ENCODE measurements around the gene CAMTA1.

The CAMTA1 gene

GRCh38 chr1:6911974-6912373 lies 126.7 kb downstream of the CAMTA1 start:
- TF ChIP-seq, protein P1, sequence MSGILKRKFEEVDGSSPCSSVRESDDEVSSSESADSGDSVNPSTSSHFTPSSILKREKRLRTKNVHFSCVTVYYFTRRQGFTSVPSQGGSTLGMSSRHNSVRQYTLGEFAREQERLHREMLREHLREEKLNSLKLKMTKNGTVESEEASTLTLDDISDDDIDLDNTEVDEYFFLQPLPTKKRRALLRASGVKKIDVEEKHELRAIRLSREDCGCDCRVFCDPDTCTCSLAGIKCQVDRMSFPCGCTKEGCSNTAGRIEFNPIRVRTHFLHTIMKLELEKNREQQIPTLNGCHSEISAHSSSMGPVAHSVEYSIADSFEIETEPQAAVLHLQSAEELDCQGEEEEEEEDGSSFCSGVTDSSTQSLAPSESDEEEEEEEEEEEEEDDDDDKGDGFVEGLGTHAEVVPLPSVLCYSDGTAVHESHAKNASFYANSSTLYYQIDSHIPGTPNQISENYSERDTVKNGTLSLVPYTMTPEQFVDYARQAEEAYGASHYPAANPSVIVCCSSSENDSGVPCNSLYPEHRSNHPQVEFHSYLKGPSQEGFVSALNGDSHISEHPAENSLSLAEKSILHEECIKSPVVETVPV (CRISPR knock-in tag; IDR thresholded peaks at IDR 0.05): no peak
- TF ChIP-seq CREB5 (CRISPR knock-in tag; IDR thresholded peaks at IDR 0.05; ENCODE audit: low read depth) (no peak), ISL1 (CRISPR knock-in tag; IDR thresholded peaks at IDR 0.05) (no peak), ZNF8 (CRISPR knock-in tag; IDR thresholded peaks at IDR 0.05) (no peak), PPARA (CRISPR knock-in tag; IDR thresholded peaks at IDR 0.05; ENCODE audit: borderline replicate concordance) (no peak), SNAI2 (CRISPR knock-in tag; IDR thresholded peaks at IDR 0.05) (no peak), ZNF70 (CRISPR knock-in tag; IDR thresholded peaks at IDR 0.05) (no peak), GLIS3 (CRISPR knock-in tag; IDR thresholded peaks at IDR 0.05) (no peak), OSR1 (CRISPR knock-in tag; IDR thresholded peaks at IDR 0.05) (no peak), ZNF565 (CRISPR knock-in tag; conservative IDR thresholded peaks at IDR 0.05; ENCODE audit: low read depth) (no peak)
- TF ChIP-seq, protein P2, sequence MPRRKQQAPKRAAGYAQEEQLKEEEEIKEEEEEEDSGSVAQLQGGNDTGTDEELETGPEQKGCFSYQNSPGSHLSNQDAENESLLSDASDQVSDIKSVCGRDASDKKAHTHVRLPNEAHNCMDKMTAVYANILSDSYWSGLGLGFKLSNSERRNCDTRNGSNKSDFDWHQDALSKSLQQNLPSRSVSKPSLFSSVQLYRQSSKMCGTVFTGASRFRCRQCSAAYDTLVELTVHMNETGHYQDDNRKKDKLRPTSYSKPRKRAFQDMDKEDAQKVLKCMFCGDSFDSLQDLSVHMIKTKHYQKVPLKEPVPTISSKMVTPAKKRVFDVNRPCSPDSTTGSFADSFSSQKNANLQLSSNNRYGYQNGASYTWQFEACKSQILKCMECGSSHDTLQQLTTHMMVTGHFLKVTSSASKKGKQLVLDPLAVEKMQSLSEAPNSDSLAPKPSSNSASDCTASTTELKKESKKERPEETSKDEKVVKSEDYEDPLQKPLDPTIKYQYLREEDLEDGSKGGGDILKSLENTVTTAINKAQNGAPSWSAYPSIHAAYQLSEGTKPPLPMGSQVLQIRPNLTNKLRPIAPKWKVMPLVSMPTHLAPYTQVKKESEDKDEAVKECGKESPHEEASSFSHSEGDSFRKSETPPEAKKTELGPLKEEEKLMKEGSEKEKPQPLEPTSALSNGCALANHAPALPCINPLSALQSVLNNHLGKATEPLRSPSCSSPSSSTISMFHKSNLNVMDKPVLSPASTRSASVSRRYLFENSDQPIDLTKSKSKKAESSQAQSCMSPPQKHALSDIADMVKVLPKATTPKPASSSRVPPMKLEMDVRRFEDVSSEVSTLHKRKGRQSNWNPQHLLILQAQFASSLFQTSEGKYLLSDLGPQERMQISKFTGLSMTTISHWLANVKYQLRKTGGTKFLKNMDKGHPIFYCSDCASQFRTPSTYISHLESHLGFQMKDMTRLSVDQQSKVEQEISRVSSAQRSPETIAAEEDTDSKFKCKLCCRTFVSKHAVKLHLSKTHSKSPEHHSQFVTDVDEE (CRISPR knock-in tag; IDR thresholded peaks at IDR 0.05): no peak
- TF ChIP-seq, protein P3, sequence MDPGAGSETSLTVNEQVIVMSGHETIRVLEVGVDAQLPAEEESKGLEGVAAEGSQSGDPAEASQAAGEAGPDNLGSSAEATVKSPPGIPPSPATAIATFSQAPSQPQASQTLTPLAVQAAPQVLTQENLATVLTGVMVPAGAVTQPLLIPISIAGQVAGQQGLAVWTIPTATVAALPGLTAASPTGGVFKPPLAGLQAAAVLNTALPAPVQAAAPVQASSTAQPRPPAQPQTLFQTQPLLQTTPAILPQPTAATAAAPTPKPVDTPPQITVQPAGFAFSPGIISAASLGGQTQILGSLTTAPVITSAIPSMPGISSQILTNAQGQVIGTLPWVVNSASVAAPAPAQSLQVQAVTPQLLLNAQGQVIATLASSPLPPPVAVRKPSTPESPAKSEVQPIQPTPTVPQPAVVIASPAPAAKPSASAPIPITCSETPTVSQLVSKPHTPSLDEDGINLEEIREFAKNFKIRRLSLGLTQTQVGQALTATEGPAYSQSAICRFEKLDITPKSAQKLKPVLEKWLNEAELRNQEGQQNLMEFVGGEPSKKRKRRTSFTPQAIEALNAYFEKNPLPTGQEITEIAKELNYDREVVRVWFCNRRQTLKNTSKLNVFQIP (CRISPR knock-in tag; IDR thresholded peaks at IDR 0.05; ENCODE audit: borderline replicate concordance, low read depth): no peak
- no peak for ATAC-seq

- no peak for ATAC-seq
- TF ChIP-seq CREB5 (CRISPR knock-in tag; IDR thresholded peaks at IDR 0.05; ENCODE audit: low read depth) (no peak), ZNF70 (CRISPR knock-in tag; IDR thresholded peaks at IDR 0.05) (no peak), OSR1 (CRISPR knock-in tag; IDR thresholded peaks at IDR 0.05) (no peak), PPARA (CRISPR knock-in tag; IDR thresholded peaks at IDR 0.05; ENCODE audit: borderline replicate concordance) (no peak), ZNF565 (CRISPR knock-in tag; conservative IDR thresholded peaks at IDR 0.05; ENCODE audit: low read depth) (no peak), ISL1 (CRISPR knock-in tag; IDR thresholded peaks at IDR 0.05) (no peak), CSDC2 (CRISPR knock-in tag; IDR thresholded peaks at IDR 0.05) (no peak), ZFP30 (CRISPR knock-in tag; IDR thresholded peaks at IDR 0.05) (no peak), GLIS3 (CRISPR knock-in tag; IDR thresholded peaks at IDR 0.05) (no peak), RARB (CRISPR knock-in tag; IDR thresholded peaks at IDR 0.05) (no peak), ZFP3 (CRISPR knock-in tag; IDR thresholded peaks at IDR 0.05) (no peak)
- TF ChIP-seq, protein P2 (CRISPR knock-in tag; IDR thresholded peaks at IDR 0.05): no peak
- TF ChIP-seq, protein P3 (CRISPR knock-in tag; IDR thresholded peaks at IDR 0.05; ENCODE audit: borderline replicate concordance, low read depth): no peak
- TF ChIP-seq, protein P1 (CRISPR knock-in tag; IDR thresholded peaks at IDR 0.05): no peak
Observed at GRCh38 chr1:6912518-6912917, 127.3 kb downstream of the CAMTA1 start.
